GM21367 (cell line): ENCODE measurements around the gene PCK2.

ENCODE experiments used
- ATAC-seq: cut with Tn5 transposase; IDR thresholded peaks from one replicate; pipeline ENCODE4 v1.9.1; 2021; ENCODE audit not compliant: unreplicated experiment

PCK2 gene

GRCh38 chr14:24114532-24115421, 20.7 kb downstream of the PCK2 start, which contains the start of the genes DCAF11 and NRL:
Gene DCAF11 (plus strand): TSS chr14:24114777. CDS start chr14:24115595, 818 bp downstream.
Gene NRL (minus strand): TSS chr14:24114949. CDS start chr14:24082848, 32,101 bp downstream.
- ATAC-seq = peak; percentile 74

- ATAC-seq = peak; percentile 0
Measured at GRCh38 chr14:24115422-24116127, 21.5 kb downstream of the PCK2 start.

- no peak for ATAC-seq
Measured at GRCh38 chr14:24116128-24116814, 22.2 kb downstream of the PCK2 start.

GRCh38 chr14:24117179-24117578, 23.1 kb downstream of the PCK2 start:
- ATAC-seq = no peak

- no peak for ATAC-seq
Measured at GRCh38 chr14:24119691-24120090, 25.6 kb downstream of the PCK2 start.

GRCh38 chr14:24121210-24121609, 27.1 kb downstream of the PCK2 start:
- no peak for ATAC-seq

GRCh38 chr14:24122416-24122815, 28.3 kb downstream of the PCK2 start:
- no peak for ATAC-seq

GRCh38 chr14:24122898-24123297, 28.8 kb downstream of the PCK2 start:
- ATAC-seq = no peak

- no peak for ATAC-seq
Measured at GRCh38 chr14:24123424-24124417, 29.6 kb downstream of the PCK2 start.

- ATAC-seq = no peak
Measured at GRCh38 chr14:24126939-24127338, 32.8 kb downstream of the PCK2 start.

GRCh38 chr14:24127673-24128072, 33.6 kb downstream of the PCK2 start:
- ATAC-seq = no peak

- ATAC-seq = no peak
Measured at GRCh38 chr14:24129410-24129998, 35.4 kb downstream of the PCK2 start.

GRCh38 chr14:24130380-24130716, 36.2 kb downstream of the PCK2 start, which contains the start of gene FITM1:
Gene FITM1 (plus strand): TSS chr14:24130659. CDS start chr14:24131564, 905 bp downstream.
- ATAC-seq = no peak

GRCh38 chr14:24130717-24131548, 36.8 kb downstream of the PCK2 start:
- ATAC-seq = no peak

- ATAC-seq = no peak
Measured at GRCh38 chr14:24131549-24131966, 37.4 kb downstream of the PCK2 start.

- no peak for ATAC-seq
Measured at GRCh38 chr14:24132061-24132685, 38.1 kb downstream of the PCK2 start.

- ATAC-seq = no peak
Measured at GRCh38 chr14:24132976-24133375, 38.9 kb downstream of the PCK2 start.

- ATAC-seq = no peak
Measured at GRCh38 chr14:24133735-24134134, 39.6 kb downstream of the PCK2 start.

- no peak for ATAC-seq
Measured at GRCh38 chr14:24135584-24135833, 41.4 kb downstream of the PCK2 start.
